ENCODE measurements around the gene KCNMA1. TPM values are rescaled to one million over a fixed set of nuclear protein-coding genes. Genes with fewer than 3 reads are reported as not detected.

Gene KCNMA1
- total and polyA plus RNA-seq, 10 of the 15 experiments (the other 5 are each of a cell fraction or from before 2014, with no cell fraction given), result 8.5 to 77.0 (median 21.3) TPM

GRCh38 chr10:77359950-77360520, 277.6 kb downstream of the KCNMA1 start:
- WGBS (ENCODE audit: insufficient coverage, insufficient replicate concordance, low lambda C conversion rate, missing lambda C conversion rate), result 0% methylated on average over 2 of the region's 2 CpGs
- SMC1A ChIA-PET (ENCODE audit: uncharacterized antibody, unreplicated experiment), result interaction anchor here (1.0 to 1.4 kb wide), 4 partner anchors 9 to 27 kb away, joined by 3 read pairs; no protein-coding TSS in a partner anchor
- no TSS peak for BruUV-seq (replicated peaks)
- H2AFZ ChIP-seq (ENCODE audit: control insufficient read depth, low read depth, low read length), result no peak overlapping the region
- H3K9me3 ChIP-seq (replicated peaks; ENCODE audit: control insufficient read depth, insufficient read depth, low read length), result no peaks in the 10 kb centered on the region
- no peaks in the 10 kb centered on the region for H4K20me1 ChIP-seq (ENCODE audit: control insufficient read depth, insufficient read depth)
- no peak for DNase-seq (ENCODE audit: low read depth, low spot score)
- H3K27ac ChIP-seq (ENCODE audit: control insufficient read depth, insufficient read depth), result no peak overlapping the region
- intact Hi-C loops (cut with micrococcal nuclease; ENCODE audit: unreplicated experiment), result no loop called here
- H3K27me3 ChIP-seq (replicated peaks in 1 of 2; ENCODE audit: control insufficient read depth in 2 of 2, insufficient read depth in 2 of 2, low read length in 1 of 2), result no peaks in the 10 kb centered on the region
- TF ChIP-seq HDGF (IDR thresholded peaks at IDR 0.05) (no peak), ASH2L (IDR thresholded peaks at IDR 0.05; ENCODE audit: borderline replicate concordance, low read depth) (no peak), ZZZ3 (IDR thresholded peaks at IDR 0.05; ENCODE audit: control insufficient read depth, insufficient read length, low read depth) (no peak), NFYB (IDR thresholded peaks at IDR 0.05; ENCODE audit: insufficient read depth, low read depth, low read length) (no peak), CHD1 (IDR thresholded peaks at IDR 0.05; ENCODE audit: low read depth, low read length) (no peak), CBX3 (IDR thresholded peaks at IDR 0.05; ENCODE audit: borderline replicate concordance, low read depth) (no peak)
- H3K36me3 ChIP-seq (ENCODE audit: control insufficient read depth in 2 of 2, insufficient read depth in 2 of 2, low read length in 1 of 2), result no peaks in the 10 kb centered on the region
- CTCF ChIA-PET, result no interaction called here
- H3K4me3 ChIP-seq, result no peak overlapping the region
- in situ Hi-C loops (cut with MboI), result no loop called here
- no peak for FAIRE-seq
- no peaks in the 10 kb centered on the region for H3K79me2 ChIP-seq (ENCODE audit: control insufficient read depth, insufficient read depth, low read length)
- ATAC-seq, result no peak
- H3K4me1 ChIP-seq (ENCODE audit: control insufficient read depth, insufficient read depth, low read length), result no peaks in the 10 kb centered on the region
- H3K9ac ChIP-seq (ENCODE audit: control insufficient read depth, insufficient read depth, low read length), result no peak overlapping the region
- H3K4me2 ChIP-seq (ENCODE audit: control insufficient read depth, insufficient read depth), result no peak overlapping the region
- RAD21 ChIA-PET (ENCODE audit: unreplicated experiment), result no interaction called here
- POLR2A ChIA-PET, result no interaction called here

DNA sequence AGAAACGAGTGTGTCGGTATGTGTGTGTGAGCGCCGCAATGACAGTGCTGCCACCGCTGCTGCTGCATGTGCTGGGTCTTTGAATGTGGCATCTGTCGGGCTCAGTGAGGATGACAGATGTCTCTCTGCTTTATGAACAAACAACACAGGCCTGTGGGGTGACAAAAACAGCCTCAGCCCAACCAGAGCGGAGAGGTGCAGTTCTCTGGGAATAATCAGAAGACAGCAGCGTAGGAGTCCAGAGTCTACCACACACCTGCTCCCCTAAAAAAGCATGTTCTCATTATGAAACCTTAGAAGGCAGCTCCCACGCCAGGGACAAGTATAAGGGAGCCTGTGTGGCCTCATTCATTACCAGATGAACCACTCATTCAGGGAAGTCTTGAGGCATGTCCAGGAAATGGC, 278.3 kb downstream of the KCNMA1 start:
- ChIA-PET CTCF (no interaction called here), RAD21 (ENCODE audit: unreplicated experiment) (interaction anchor here (0.6 kb wide), 1 partner anchor 105 kb away, joined by 3 read pairs; no protein-coding TSS in a partner anchor), POLR2A (no interaction called here), SMC1A (ENCODE audit: uncharacterized antibody, unreplicated experiment) (interaction anchor here (1.0 to 1.2 kb wide), 2 partner anchors 8 to 10 kb away, joined by 3 read pairs; no protein-coding TSS in a partner anchor)
- intact Hi-C loops (cut with micrococcal nuclease; ENCODE audit: unreplicated experiment), result no loop called here
- H2AFZ ChIP-seq (ENCODE audit: control insufficient read depth, low read depth, low read length), result no peak overlapping the region
- no peak overlapping the region for H3K4me3 ChIP-seq
- H3K9ac ChIP-seq (ENCODE audit: control insufficient read depth, insufficient read depth, low read length), result no peak overlapping the region
- H3K79me2 ChIP-seq (ENCODE audit: control insufficient read depth, insufficient read depth, low read length), result no peaks in the 10 kb centered on the region
- no TSS peak for BruUV-seq (replicated peaks)
- FAIRE-seq, result no peak
- no peaks in the 10 kb centered on the region for H3K4me1 ChIP-seq (ENCODE audit: control insufficient read depth, insufficient read depth, low read length)
- in situ Hi-C loops (cut with MboI), result no loop called here
- no peaks in the 10 kb centered on the region for H3K36me3 ChIP-seq (ENCODE audit: control insufficient read depth in 2 of 2, insufficient read depth in 2 of 2, low read length in 1 of 2)
- no peak overlapping the region for H3K4me2 ChIP-seq (ENCODE audit: control insufficient read depth, insufficient read depth)
- ATAC-seq, result no peak; the same call in none of the 3 replicates
- no peaks in the 10 kb centered on the region for H4K20me1 ChIP-seq (ENCODE audit: control insufficient read depth, insufficient read depth)
- no peaks in the 10 kb centered on the region for H3K9me3 ChIP-seq (replicated peaks; ENCODE audit: control insufficient read depth, insufficient read depth, low read length)
- no peaks in the 10 kb centered on the region for H3K27me3 ChIP-seq (replicated peaks in 1 of 2; ENCODE audit: control insufficient read depth in 2 of 2, insufficient read depth in 2 of 2, low read length in 1 of 2)
- no peak for DNase-seq (ENCODE audit: low read depth, low spot score)
- WGBS (ENCODE audit: insufficient coverage, insufficient replicate concordance, low lambda C conversion rate, missing lambda C conversion rate), result 14% methylated on average over 9 of the region's 9 CpGs
- no peak overlapping the region for H3K27ac ChIP-seq (ENCODE audit: control insufficient read depth, insufficient read depth)
- TF ChIP-seq MYC (IDR thresholded peaks at IDR 0.05; ENCODE audit: insufficient read depth, insufficient read length, insufficient replicate concordance, low read length, severe bottlenecking) (no peak), MEF2A (IDR thresholded peaks at IDR 0.05; ENCODE audit: insufficient read depth, low read depth, low read length) (no peak), HDAC6 (IDR thresholded peaks at IDR 0.05; ENCODE audit: unreplicated experiment) (no peak), ATF2 (IDR thresholded peaks at IDR 0.05; ENCODE audit: low read length) (no peak), KDM1A (IDR thresholded peaks at IDR 0.05; ENCODE audit: borderline replicate concordance) (no peak), EED (IDR thresholded peaks at IDR 0.05; ENCODE audit: low read depth) (0 out of 2 replicates have a peak, but pooled peaks have one; percentile 34), SREBF1 (IDR thresholded peaks at IDR 0.05; ENCODE audit: low read length) (no peak), ZNF217 (IDR thresholded peaks at IDR 0.05) (no peak)
- TF ChIP-seq, protein P1, sequence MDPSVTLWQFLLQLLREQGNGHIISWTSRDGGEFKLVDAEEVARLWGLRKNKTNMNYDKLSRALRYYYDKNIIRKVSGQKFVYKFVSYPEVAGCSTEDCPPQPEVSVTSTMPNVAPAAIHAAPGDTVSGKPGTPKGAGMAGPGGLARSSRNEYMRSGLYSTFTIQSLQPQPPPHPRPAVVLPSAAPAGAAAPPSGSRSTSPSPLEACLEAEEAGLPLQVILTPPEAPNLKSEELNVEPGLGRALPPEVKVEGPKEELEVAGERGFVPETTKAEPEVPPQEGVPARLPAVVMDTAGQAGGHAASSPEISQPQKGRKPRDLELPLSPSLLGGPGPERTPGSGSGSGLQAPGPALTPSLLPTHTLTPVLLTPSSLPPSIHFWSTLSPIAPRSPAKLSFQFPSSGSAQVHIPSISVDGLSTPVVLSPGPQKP (IDR thresholded peaks at IDR 0.05; ENCODE audit: low read depth, low read length), result no peak
